ENCODE measurements around the gene UGT3A1. TPM values are rescaled to one million over a fixed set of nuclear protein-coding genes. Genes with fewer than 3 reads are reported as not detected.
"Not testable (repeated sequence)": the region's sequence is repeated elsewhere in the genome, so short reads cannot be mapped to it uniquely, and the experiment has no call there.

The UGT3A1 gene
- total and polyA plus RNA-seq, 10 of the 15 experiments (the other 5 are each of a cell fraction or from before 2014, with no cell fraction given) = not detected

DNA sequence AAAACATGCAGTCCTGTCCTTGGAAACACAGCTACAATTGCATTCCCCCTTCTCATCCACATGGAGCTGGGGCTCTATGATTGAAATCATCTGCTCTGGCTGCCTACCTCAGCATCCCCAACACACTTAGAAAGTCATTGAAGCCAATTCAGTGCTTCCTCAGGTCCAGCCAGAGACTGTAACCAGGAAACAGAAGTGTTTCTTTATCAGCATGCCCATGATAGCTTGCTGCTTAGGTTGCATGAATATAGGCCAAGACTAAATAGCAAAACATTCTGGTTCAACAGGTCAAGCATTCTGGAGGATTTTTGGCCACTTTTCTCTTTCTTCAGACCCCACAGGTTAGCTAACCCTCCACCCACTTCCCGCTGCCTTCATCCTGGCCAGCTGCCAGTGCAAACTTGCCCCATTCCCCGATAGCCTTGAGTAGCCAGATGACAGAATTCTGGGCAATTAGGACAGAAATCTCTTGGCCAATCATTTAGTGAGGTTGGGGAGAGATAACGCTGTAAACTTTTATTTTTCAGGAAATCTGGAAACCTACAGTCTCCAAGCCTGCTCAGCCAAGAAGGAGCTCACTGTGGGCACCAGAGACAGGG is 43.4 kb upstream of the UGT3A1 start:
- H3K4me2 ChIP-seq (ENCODE audit: control insufficient read depth, insufficient read depth); H3K9me3 ChIP-seq (replicated peaks; ENCODE audit: control insufficient read depth, insufficient read depth, low read length); H3K4me1 ChIP-seq (ENCODE audit: control insufficient read depth, insufficient read depth, low read length); DNase-seq (ENCODE audit: low read depth, low spot score); H3K36me3 ChIP-seq (ENCODE audit: control insufficient read depth in 2 of 2, insufficient read depth in 2 of 2, low read length in 1 of 2); H2AFZ ChIP-seq (ENCODE audit: control insufficient read depth, low read depth, low read length); RAD21 ChIA-PET (ENCODE audit: unreplicated experiment); H4K20me1 ChIP-seq (ENCODE audit: control insufficient read depth, insufficient read depth); SMC1A ChIA-PET (ENCODE audit: uncharacterized antibody, unreplicated experiment); in situ Hi-C loops (cut with MboI); H3K79me2 ChIP-seq (ENCODE audit: control insufficient read depth, insufficient read depth, low read length); H3K9ac ChIP-seq (ENCODE audit: control insufficient read depth, insufficient read depth, low read length); H3K27me3 ChIP-seq (replicated peaks in 1 of 2; ENCODE audit: control insufficient read depth in 2 of 2, insufficient read depth in 2 of 2, low read length in 1 of 2); FAIRE-seq; POLR2A ChIA-PET; BruUV-seq (replicated peaks); H3K4me3 ChIP-seq; H3K27ac ChIP-seq (ENCODE audit: control insufficient read depth, insufficient read depth); ATAC-seq; intact Hi-C loops (cut with micrococcal nuclease; ENCODE audit: unreplicated experiment): not testable (repeated sequence)
- WGBS (ENCODE audit: insufficient coverage, insufficient replicate concordance, low lambda C conversion rate, missing lambda C conversion rate) = 0% methylated on average over 3 of the region's 3 CpGs
- CTCF ChIA-PET = interaction anchor here (0.8 kb wide), 1 partner anchor 45 kb away, joined by 3 read pairs; no protein-coding TSS in a partner anchor

DNA sequence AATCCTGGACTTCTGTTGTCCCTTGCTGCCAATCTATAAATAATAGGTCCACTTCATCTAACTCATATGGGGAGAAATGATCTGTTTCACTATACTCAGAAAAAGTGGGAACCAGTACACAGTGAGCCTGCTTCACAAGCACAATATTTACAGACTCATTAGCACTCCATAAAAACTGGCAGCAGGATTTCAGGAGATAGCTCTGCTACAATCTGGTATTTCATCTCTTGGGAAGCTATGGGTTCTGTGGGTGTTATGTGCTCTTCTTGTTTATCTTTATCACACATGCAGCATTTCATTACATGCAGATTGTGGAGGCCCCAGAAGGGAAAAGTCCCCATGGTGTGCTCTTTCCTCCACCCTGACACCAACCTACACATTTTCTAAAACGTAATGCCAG is 42.3 kb upstream of the UGT3A1 start:
- CTCF ChIA-PET = interaction anchor here (1.6 kb wide), 1 partner anchor 46 kb away, joined by 6 read pairs; no protein-coding TSS in a partner anchor
- ATAC-seq = no peak

More for the DNA sequence above, 42.3 kb upstream of the UGT3A1 start:
- DNase-seq (ENCODE audit: low read depth, low spot score) (no peak), FAIRE-seq (no peak)
- H3K9ac ChIP-seq (ENCODE audit: control insufficient read depth, insufficient read depth, low read length) = no peak overlapping the region
- 0% methylated on average over 1 of the region's 1 CpG for WGBS (ENCODE audit: insufficient coverage, insufficient replicate concordance, low lambda C conversion rate, missing lambda C conversion rate)
- no peak overlapping the region for H3K4me3 ChIP-seq
- TF ChIP-seq BMI1 (IDR thresholded peaks at IDR 0.05; ENCODE audit: borderline replicate concordance) (no peak), SMAD1 (IDR thresholded peaks at IDR 0.05; ENCODE audit: low read depth, partially characterized antibody) (no peak), CREM (IDR thresholded peaks at IDR 0.05; ENCODE audit: low read depth) (no peak), STAT1 (conservative IDR thresholded peaks at IDR 0.05) (no peak), LARP7 (IDR thresholded peaks at IDR 0.05) (no peak), MEF2A (IDR thresholded peaks at IDR 0.05; ENCODE audit: insufficient read depth, low read depth, low read length) (no peak), TARDBP (IDR thresholded peaks at IDR 0.05; ENCODE audit: borderline replicate concordance) (no peak), GATAD2B (conservative IDR thresholded peaks at IDR 0.05; ENCODE audit: low read depth) (no peak), IKZF1 (conservative IDR thresholded peaks at IDR 0.05) (no peak), ATF7 (IDR thresholded peaks at IDR 0.05; ENCODE audit: low read depth) (no peak), CHD1 (IDR thresholded peaks at IDR 0.05; ENCODE audit: low read depth, low read length) (no peak), FOS (IDR thresholded peaks at IDR 0.05; ENCODE audit: borderline replicate concordance, extremely low read depth, insufficient read length) (no peak)
- TF ChIP-seq, protein P1, sequence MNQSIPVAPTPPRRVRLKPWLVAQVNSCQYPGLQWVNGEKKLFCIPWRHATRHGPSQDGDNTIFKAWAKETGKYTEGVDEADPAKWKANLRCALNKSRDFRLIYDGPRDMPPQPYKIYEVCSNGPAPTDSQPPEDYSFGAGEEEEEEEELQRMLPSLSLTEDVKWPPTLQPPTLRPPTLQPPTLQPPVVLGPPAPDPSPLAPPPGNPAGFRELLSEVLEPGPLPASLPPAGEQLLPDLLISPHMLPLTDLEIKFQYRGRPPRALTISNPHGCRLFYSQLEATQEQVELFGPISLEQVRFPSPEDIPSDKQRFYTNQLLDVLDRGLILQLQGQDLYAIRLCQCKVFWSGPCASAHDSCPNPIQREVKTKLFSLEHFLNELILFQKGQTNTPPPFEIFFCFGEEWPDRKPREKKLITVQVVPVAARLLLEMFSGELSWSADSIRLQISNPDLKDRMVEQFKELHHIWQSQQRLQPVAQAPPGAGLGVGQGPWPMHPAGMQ (IDR thresholded peaks at IDR 0.05; ENCODE audit: borderline replicate concordance) = no peak
- in situ Hi-C loops (cut with MboI) (no loop called here), intact Hi-C loops (cut with micrococcal nuclease; ENCODE audit: unreplicated experiment) (no loop called here)
- no peak overlapping the region for H2AFZ ChIP-seq (ENCODE audit: control insufficient read depth, low read depth, low read length)
- H3K27me3 ChIP-seq (replicated peaks in 1 of 2; ENCODE audit: control insufficient read depth in 2 of 2, insufficient read depth in 2 of 2, low read length in 1 of 2) = no peaks in the 10 kb centered on the region; a peak in 1 of 4 replicates
- POLR2A ChIA-PET = interaction anchor here (0.5 kb wide), 1 partner anchor 48 kb away, joined by 3 read pairs; no protein-coding TSS in a partner anchor
- no peaks in the 10 kb centered on the region for H3K36me3 ChIP-seq (ENCODE audit: control insufficient read depth in 2 of 2, insufficient read depth in 2 of 2, low read length in 1 of 2)
- RAD21 ChIA-PET (ENCODE audit: unreplicated experiment) = no interaction called here
- H3K4me1 ChIP-seq (ENCODE audit: control insufficient read depth, insufficient read depth, low read length) = no peaks in the 10 kb centered on the region
- no peak overlapping the region for H3K4me2 ChIP-seq (ENCODE audit: control insufficient read depth, insufficient read depth)
- H3K27ac ChIP-seq (ENCODE audit: control insufficient read depth, insufficient read depth) = no peak overlapping the region
- H3K9me3 ChIP-seq (replicated peaks; ENCODE audit: control insufficient read depth, insufficient read depth, low read length) = no peaks in the 10 kb centered on the region
- SMC1A ChIA-PET (ENCODE audit: uncharacterized antibody, unreplicated experiment) = no interaction called here
- H3K79me2 ChIP-seq (ENCODE audit: control insufficient read depth, insufficient read depth, low read length) = no peaks in the 10 kb centered on the region
- no TSS peak for BruUV-seq (replicated peaks)
- H4K20me1 ChIP-seq (ENCODE audit: control insufficient read depth, insufficient read depth) = no peaks in the 10 kb centered on the region
